HG03066 (cell line): Measurements from ENCODE around the gene STX16.
"Not testable (repeated sequence)": the region's sequence is repeated elsewhere in the genome, so short reads cannot be mapped to it uniquely, and the experiment has no call there.

Source experiments
- ATAC-seq: cut with Tn5 transposase; IDR thresholded peaks from one replicate; pipeline ENCODE4 v1.9.1; 2021; ENCODE audit warnings: low read depth; ENCODE audit not compliant: unreplicated experiment

The STX16 gene

GRCh38 chr20:58635279-58635665, 15.8 kb upstream of the STX16 start:
- ATAC-seq: no peak

- no peak for ATAC-seq
Observed at GRCh38 chr20:58636396-58636982, 14.6 kb upstream of the STX16 start.

- ATAC-seq: no peak
Observed at GRCh38 chr20:58636983-58637421, 14.1 kb upstream of the STX16 start.

GRCh38 chr20:58637466-58638213, 13.4 kb upstream of the STX16 start:
- ATAC-seq: no peak

GRCh38 chr20:58638467-58639181, 12.5 kb upstream of the STX16 start:
- ATAC-seq: no peak

GRCh38 chr20:58639182-58640146, 11.6 kb upstream of the STX16 start:
- no peak for ATAC-seq

- ATAC-seq: no peak
Observed at GRCh38 chr20:58640446-58640845, 10.6 kb upstream of the STX16 start.

- no peak for ATAC-seq
Observed at GRCh38 chr20:58642441-58642840, 8.6 kb upstream of the STX16 start.

GRCh38 chr20:58642896-58643295, 8.2 kb upstream of the STX16 start:
- ATAC-seq: not testable (repeated sequence)

GRCh38 chr20:58645412-58645968, 5.6 kb upstream of the STX16 start:
- ATAC-seq: no peak

- no peak for ATAC-seq
Observed at GRCh38 chr20:58646257-58646656, 4.8 kb upstream of the STX16 start.

- ATAC-seq: no peak
Observed at GRCh38 chr20:58646703-58647102, 4.4 kb upstream of the STX16 start.

GRCh38 chr20:58647162-58647795, 3.8 kb upstream of the STX16 start:
- ATAC-seq: no peak

- no peak for ATAC-seq
Observed at GRCh38 chr20:58647796-58648501, 3.1 kb upstream of the STX16 start.

- ATAC-seq: not testable (repeated sequence)
Observed at GRCh38 chr20:58648502-58648825, 2.6 kb upstream of the STX16 start.

GRCh38 chr20:58649288-58650180, 1.5 kb upstream of the STX16 start:
- ATAC-seq: no peak

GRCh38 chr20:58650181-58650775, 805 bp upstream of the STX16 start:
- peak; percentile 8 for ATAC-seq

- no peak for ATAC-seq
Observed at GRCh38 chr20:58651559-58651945, 469 bp downstream of the STX16 start.
